Glomerular endothelial cell (primary cell): Measurements from ENCODE around the gene EID1. TPM values are rescaled to one million over a fixed set of nuclear protein-coding genes. Genes with fewer than 3 reads are reported as not detected.
"Not testable (repeated sequence)": the region's sequence is repeated elsewhere in the genome, so short reads cannot be mapped to it uniquely, and the experiment has no call there.

Source experiments
- DNase-seq: peaks from one replicate; pipeline ENCODE4 v3.0.0-alpha.2; 2011; ENCODE audit warnings: low read depth, low spot score; ENCODE audit errors: extremely low read depth
- total RNA-seq: library from RNA; depleted of rRNA; stranded (reverse); fragments of >200 nt; gene quantifications from 2 replicates; pipeline ENCODE4 v1.2.3, GENCODE V29; 2015

Gene EID1
- total RNA-seq, 1 donor from 2014 or later, result 272 TPM

DNA sequence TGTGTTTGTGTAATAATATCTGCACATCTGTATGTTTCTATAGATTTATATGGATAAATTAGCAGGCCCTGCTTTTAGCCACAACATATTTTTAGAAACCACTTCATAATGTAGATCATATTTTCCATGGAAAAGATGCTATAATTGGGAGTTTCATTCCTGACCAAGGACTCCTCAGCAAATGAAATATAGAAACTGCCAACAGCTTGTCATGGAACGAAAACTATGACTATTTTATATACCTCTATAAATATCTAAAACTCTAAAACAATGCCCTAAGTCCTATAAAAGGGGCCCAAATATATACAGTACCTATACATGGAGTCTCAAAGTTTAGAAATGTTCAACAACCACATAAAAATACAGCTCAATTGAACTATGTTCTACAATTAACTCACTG, 27.9 kb downstream of the EID1 start:
- DNase-seq, result no peak

GRCh38 chr15:48909313-48909712, 31.4 kb downstream of the EID1 start:
- not testable (repeated sequence) for DNase-seq

DNA sequence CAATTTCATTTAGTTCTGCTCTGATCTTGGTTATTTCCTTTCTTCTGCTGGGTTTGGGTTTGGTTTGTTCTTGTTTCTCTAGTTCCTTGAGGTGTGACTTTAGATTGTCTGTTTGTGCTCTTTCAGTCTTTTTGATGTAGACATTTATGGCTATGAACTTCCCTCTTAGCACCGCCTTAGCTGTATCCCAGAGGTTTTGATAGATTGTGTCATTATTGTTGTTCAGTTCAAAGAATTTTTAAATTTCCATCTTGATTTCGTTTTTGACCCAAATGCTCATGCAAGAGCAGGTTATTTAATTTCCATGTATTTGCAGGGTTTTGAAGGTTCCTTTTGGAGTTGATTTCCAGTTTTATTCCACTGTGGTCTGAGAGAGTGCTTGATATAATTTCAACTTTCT, 32.6 kb downstream of the EID1 start:
- not testable (repeated sequence) for DNase-seq

DNA sequence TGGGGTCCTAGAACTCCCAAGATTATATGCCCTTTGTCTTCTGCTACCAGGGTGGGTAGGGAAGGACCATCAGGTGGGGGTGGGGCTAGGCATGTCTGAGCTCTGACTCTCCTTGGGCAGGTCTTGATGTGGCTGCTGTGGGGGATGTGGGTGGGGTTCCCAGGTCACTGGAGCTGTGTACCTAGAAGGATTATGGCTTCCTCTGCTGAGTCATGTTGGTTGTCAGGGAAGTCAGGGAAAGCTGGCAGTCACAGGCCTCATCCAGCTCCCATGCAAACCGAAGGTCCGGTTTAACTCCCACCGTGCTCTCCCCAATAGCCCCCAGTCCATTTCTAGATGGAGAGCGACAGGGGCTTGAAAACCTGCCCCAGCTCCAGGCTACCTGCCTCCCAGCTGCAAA, 35.2 kb downstream of the EID1 start:
- no peak for DNase-seq

DNA sequence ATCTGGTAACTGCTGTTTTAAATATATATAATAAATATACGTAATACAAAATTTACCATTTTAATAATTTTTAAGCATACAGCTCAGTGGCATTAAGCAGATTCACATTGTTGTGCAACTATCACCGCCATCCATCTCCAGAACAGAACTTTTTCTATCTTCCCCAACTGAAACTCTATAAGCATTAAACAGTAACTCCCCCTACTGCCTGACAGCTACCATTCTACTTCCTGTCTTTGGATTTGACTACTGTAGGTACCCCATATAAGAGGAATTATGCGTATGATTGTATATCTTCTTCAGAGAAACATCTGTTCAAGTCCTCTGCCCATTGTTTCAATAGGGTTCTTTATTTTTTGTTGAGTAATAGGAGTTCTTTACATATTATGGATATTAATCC, 36.8 kb downstream of the EID1 start:
- DNase-seq, result no peak

- no peak for DNase-seq
These were observed 37.9 kb downstream of the EID1 start for GRCh38 chr15:48915861-48916260.

GRCh38 chr15:48916721-48917120, 38.8 kb downstream of the EID1 start:
- no peak for DNase-seq

GRCh38 chr15:48922046-48922445, 44.1 kb downstream of the EID1 start:
- DNase-seq, result no peak

DNA sequence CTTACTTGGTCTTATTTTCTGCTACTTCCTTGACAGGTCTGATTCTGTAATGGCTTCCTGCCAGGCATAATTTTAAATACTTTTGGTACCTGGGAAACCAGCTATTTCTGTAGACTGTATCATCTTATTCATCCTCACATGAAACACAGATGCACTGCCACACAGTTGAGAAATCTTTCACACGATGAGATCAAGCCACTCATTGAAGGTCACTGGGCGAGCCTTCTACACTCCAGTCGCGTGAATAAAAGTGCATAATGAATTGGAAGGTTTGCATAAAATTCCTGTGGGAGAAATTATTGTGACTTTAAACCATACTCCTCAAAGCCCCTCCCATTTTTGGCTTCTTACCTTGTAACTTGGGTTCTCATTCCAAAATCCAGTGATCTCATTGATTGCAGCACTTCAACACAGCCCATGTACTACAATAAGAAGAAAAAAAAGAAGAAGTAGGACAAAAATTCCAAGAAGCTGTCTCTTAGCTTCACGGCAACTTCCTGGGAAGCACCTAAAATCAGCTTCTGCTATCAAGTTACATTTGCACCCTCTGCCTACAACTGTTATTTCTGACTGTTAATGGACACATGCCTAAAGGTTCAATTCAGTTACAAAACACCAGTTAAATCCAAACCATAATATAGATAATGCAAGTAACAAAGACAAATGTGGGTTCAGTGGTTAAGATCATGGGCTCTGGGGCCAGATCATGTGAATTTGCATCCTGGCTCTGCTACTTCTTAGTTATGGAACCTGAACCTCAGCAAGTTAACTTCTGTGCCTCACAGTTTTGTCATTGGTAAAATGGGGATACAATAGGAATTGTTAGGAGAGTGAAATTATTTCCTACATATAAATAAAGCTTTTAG, 46.8 kb downstream of the EID1 start:
- no peak for DNase-seq

- peak; percentile 62 for DNase-seq
These were observed 47.8 kb downstream of the EID1 start for GRCh38 chr15:48925714-48926223.

DNA sequence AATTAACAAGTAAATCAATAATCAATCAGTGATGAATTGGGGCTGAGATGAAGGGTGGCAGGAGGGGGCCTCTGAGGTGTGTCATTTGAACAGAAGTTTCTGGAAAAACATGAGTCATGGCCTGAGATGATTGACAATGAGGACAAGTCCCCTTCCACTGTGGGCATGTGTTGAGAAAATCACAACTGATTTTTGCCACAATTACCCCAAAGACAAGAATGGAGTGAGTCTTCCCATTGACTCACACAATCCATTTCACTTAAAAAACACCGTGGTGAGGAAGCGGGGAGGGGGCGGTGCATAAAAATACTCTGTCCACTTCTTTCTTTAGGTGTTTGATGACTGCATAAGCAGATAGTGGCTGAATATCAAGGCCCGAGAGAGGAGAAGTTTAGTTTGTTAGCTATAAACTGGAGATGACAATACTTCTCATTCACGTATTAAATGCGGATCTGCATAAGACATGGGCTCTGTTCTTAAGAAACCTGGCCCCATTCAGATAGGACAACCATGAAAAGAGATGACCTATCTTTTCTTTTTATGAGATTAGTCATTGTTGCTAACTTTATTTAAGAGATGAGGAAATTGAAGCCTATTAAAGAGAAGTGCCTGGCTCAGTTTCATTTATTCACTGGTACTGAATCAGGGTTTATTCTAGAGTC, 51.1 kb downstream of the EID1 start:
- DNase-seq, result no peak

DNA sequence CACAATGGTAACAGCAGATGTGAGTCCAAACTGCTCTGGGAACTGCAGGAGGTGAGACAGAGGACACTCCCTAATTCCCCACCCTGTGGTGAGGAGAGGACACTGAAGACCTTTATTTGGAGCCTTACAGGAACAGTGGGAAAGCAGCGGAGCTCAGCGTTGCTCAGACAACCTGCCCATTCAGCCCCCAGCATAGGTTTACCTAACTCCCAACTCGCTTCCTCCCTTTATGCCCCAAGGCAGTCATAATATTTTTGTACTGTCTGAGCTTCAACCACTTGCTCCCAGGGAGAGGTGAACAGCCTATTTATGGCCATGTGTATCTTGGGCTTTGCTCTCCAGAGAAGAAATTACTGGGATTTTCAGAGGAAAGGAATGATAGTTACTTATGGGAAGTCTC, 51.7 kb downstream of the EID1 start:
- DNase-seq, result no peak

Other genes with a start within 250 kb of the EID1 start
- 133 and 171 TPM in 2 replicates for gene FBN1, start 232.4 kb upstream of the EID1 start, total RNA-seq
- gene CEP152, start 67.1 kb upstream of the EID1 start, total RNA-seq, result 3.7 and 3.9 TPM in 2 replicates
- 1.1 and 2.8 TPM in 2 replicates for gene SHC4, start 85.8 kb downstream of the EID1 start, total RNA-seq
- 24.5 and 38.0 TPM in 2 replicates for gene SECISBP2L, start 168.3 kb downstream of the EID1 start, total RNA-seq